GM12878 (cell line): ENCODE data around the gene HOXD10. TPM values are rescaled to one million over a fixed set of nuclear protein-coding genes. Genes with fewer than 3 reads are reported as not detected.

Source experiments
- ATAC-seq: fragments of 200-7000 bp; cut with Tn5 transposase; 3 replicates; pipeline ENCODE4 v1.9.1; 2020; ENCODE audit warnings: mild to moderate bottlenecking, moderate library complexity
- BruUV-seq: library from RNA; stranded (reverse); fragments of 400-500 nt; replicated peaks from 2 replicates; lab custom pipeline; 2021; lab: Mats Ljungman, UMichigan
- CTCF ChIA-PET: fragments of 300-600 bp; sonication (Branson Sonifier 250); formaldehyde crosslinking; extraction: SDS; loops from one replicate; lab custom pipeline; 2021; ENCODE audit warnings: inconsistent platforms; lab: Yijun Ruan, JAX
- POLR2A ChIA-PET: fragments of 350-600 bp; formaldehyde crosslinking; extraction: SDS; loops from one replicate; lab custom pipeline; 2021; ENCODE audit warnings: inconsistent platforms; lab: Charles Lee
- RAD21 ChIA-PET: fragments of 300-600 bp; sonication (Branson Sonifier 250); formaldehyde crosslinking; loops from one replicate; lab custom pipeline; 2023; ENCODE audit warnings: antibody characterized with exemption; ENCODE audit not compliant: unreplicated experiment; lab: Charles Lee
- SMC1A ChIA-PET: fragments of 300-600 bp; sonication (Branson Sonifier 250); formaldehyde crosslinking; loops from one replicate; lab custom pipeline; 2023; ENCODE audit not compliant: unreplicated experiment, uncharacterized antibody; lab: Charles Lee
- DNase-seq: peaks from one replicate; pipeline ENCODE4 v3.0.0-alpha.2; 2011; ENCODE audit warnings: low read depth, low spot score
- FAIRE-seq: peaks from 3 replicates; lab custom pipeline; 2011; peaks lifted over from hg19 to GRCh38; lab: Jason Lieb, UNC
- H2AFZ ChIP-seq: 2 replicates; pipeline ENCODE4 v1.6.0; 2011; ENCODE audit warnings: low read depth, low read length, control low read depth; ENCODE audit not compliant: control insufficient read depth
- H3K27ac ChIP-seq: 2 replicates; pipeline ENCODE4 v1.5.1; 2011; ENCODE audit warnings: control low read depth; ENCODE audit not compliant: control insufficient read depth, insufficient read depth
- H3K27me3 ChIP-seq, 2 experiments: replicated peaks in 1 of 2; 2 replicates each; pipeline versions ENCODE4 v1.6.0 to v1.6.1; 2011; ENCODE audit warnings: low read length in 1 of 2; ENCODE audit not compliant: control insufficient read depth in 2 of 2, insufficient read depth in 2 of 2
- H3K36me3 ChIP-seq, 2 experiments: 2 replicates each; pipeline ENCODE4 v1.5.1; 2011; ENCODE audit warnings: low read length in 1 of 2; ENCODE audit not compliant: control insufficient read depth in 2 of 2, insufficient read depth in 2 of 2
- H3K4me1 ChIP-seq: 2 replicates; pipeline ENCODE4 v1.6.1; 2011; ENCODE audit warnings: mild to moderate bottlenecking, low read length, moderate library complexity, mixed read lengths; ENCODE audit not compliant: control insufficient read depth, insufficient read depth
- H3K4me2 ChIP-seq: 2 replicates; pipeline ENCODE4 v1.6.0; 2011; ENCODE audit warnings: control low read depth; ENCODE audit not compliant: control insufficient read depth, insufficient read depth
- H3K4me3 ChIP-seq: fragments of 200-600 bp; sonication (generic); 2 replicates; pipeline ENCODE4 v1.5.1; 2016
- H3K79me2 ChIP-seq: 2 replicates; pipeline ENCODE4 v1.6.0; 2011; ENCODE audit warnings: low read length; ENCODE audit not compliant: control insufficient read depth, insufficient read depth
- H3K9ac ChIP-seq: 2 replicates; pipeline ENCODE4 v1.8.0; 2011; ENCODE audit warnings: low read length, control low read depth, mixed read lengths; ENCODE audit not compliant: control insufficient read depth, insufficient read depth
- H3K9me3 ChIP-seq: replicated peaks from 3 replicates; pipeline ENCODE4 v1.5.1; 2011; ENCODE audit warnings: mild to moderate bottlenecking, low read length; ENCODE audit not compliant: control insufficient read depth, insufficient read depth
- H4K20me1 ChIP-seq: 2 replicates; pipeline ENCODE4 v1.6.0; 2011; ENCODE audit not compliant: control insufficient read depth, insufficient read depth
- BCL11A ChIP-seq: IDR thresholded peaks from 2 replicates; pipeline ENCODE4 v1.6.1; 2011; ENCODE audit warnings: low read depth, low read length
- BRCA1 ChIP-seq: IDR thresholded peaks from 2 replicates; pipeline ENCODE4 v1.6.1; 2011; ENCODE audit warnings: low read depth, low read length, improper control_type of control experiment
- CBX5 ChIP-seq: sonication (generic); IDR thresholded peaks from 2 replicates; pipeline ENCODE4 v1.6.1; 2016; ENCODE audit warnings: low read depth, moderate library complexity, mild to moderate bottlenecking, inconsistent platforms
- KAT2A ChIP-seq: conservative IDR thresholded peaks from 2 replicates; pipeline ENCODE4 v1.6.1; 2011; ENCODE audit warnings: low read depth, low read length; ENCODE audit not compliant: control insufficient read depth
- MEF2A ChIP-seq: IDR thresholded peaks from 2 replicates; pipeline ENCODE4 v1.6.1; 2011; ENCODE audit warnings: low read depth, mild to moderate bottlenecking, low read length, moderate library complexity; ENCODE audit not compliant: insufficient read depth
- MYB ChIP-seq: fragments of 150-350 bp; IDR thresholded peaks from 2 replicates; pipeline ENCODE4 v1.6.1; 2014; ENCODE audit warnings: mild to moderate bottlenecking, low read depth, low read length, borderline replicate concordance
- NFYB ChIP-seq: IDR thresholded peaks from 2 replicates; pipeline ENCODE4 v1.6.1; 2011; ENCODE audit warnings: low read depth, mild to moderate bottlenecking, low read length, improper control_type of control experiment, moderate library complexity; ENCODE audit not compliant: insufficient read depth
- PAX8 ChIP-seq: fragments of 450-650 bp; IDR thresholded peaks from 2 replicates; pipeline ENCODE4 v1.6.1; 2017; ENCODE audit warnings: mild to moderate bottlenecking, moderate library complexity
- RB1 ChIP-seq: fragments of 450-650 bp; formaldehyde crosslinking; IDR thresholded peaks from 2 replicates; pipeline ENCODE4 v1.6.1; 2017; ENCODE audit warnings: mild to moderate bottlenecking, borderline replicate concordance
- RCOR1 ChIP-seq: conservative IDR thresholded peaks from 2 replicates; pipeline ENCODE4 v1.6.1; 2012; ENCODE audit warnings: low read depth, low read length, improper control_type of control experiment
- SMAD5 ChIP-seq: IDR thresholded peaks from 2 replicates; pipeline ENCODE4 v1.6.1; 2016; ENCODE audit warnings: antibody characterized with exemption, low read depth
- SUPT20H ChIP-seq: IDR thresholded peaks from 2 replicates; pipeline ENCODE4 v1.6.1; 2011; ENCODE audit warnings: low read depth, mild to moderate bottlenecking, low read length, moderate library complexity, borderline replicate concordance; ENCODE audit not compliant: control insufficient read depth
- TBL1XR1 ChIP-seq: IDR thresholded peaks from 2 replicates; pipeline ENCODE4 v1.6.1; 2012; ENCODE audit warnings: low read depth, low read length, improper control_type of control experiment
- YBX1 ChIP-seq: fragments of 450-650 bp; IDR thresholded peaks from 2 replicates; pipeline ENCODE4 v1.6.1; 2016; ENCODE audit warnings: antibody characterized with exemption
- ZNF207 ChIP-seq: fragments of 450-650 bp; IDR thresholded peaks from 2 replicates; pipeline ENCODE4 v1.6.1; 2014; ENCODE audit warnings: antibody characterized with exemption, mild to moderate bottlenecking, borderline replicate concordance
- WGBS: methylation state at CpG from one replicate; pipeline ENCODE4 v1.1.6; 2016; ENCODE audit warnings: low lambda C conversion rate; ENCODE audit not compliant: insufficient replicate concordance, insufficient coverage; ENCODE audit errors: missing lambda C conversion rate; 5-methylcytosine and 5-hydroxymethylcytosine counted together
- in situ Hi-C: fragments of 300-500 bp; cut with MboI; formaldehyde crosslinking; loops from 9 replicates; pipeline ENCODE4 v1.14.3; 2018; ENCODE audit warnings: mixed read lengths
- intact Hi-C: fragments of 100-400 bp; cut with micrococcal nuclease; formaldehyde crosslinking; loops from one replicate; pipeline ENCODE4 v1.14.2; 2022; ENCODE audit not compliant: unreplicated experiment
- polyA plus RNA-seq, 11 experiments: library from polyadenylated mRNA; depleted of rRNA in 4 of 11; unstranded in 6 of 11; stranded (reverse) in 5 of 11; fragments of >200 nt; fragmentation: Nextera tagmentation in 4 of 11; fragmentation: Illumina TruSeq in 1 of 11; extraction: Ambion mirVana in 4 of 11; extraction: Trizol in 1 of 11; gene quantifications; 1 replicate in 1 of 11; 2 replicates in 10 of 11; pipeline versions ENCODE4 v1.2.1 to v1.2.3, GENCODE V29; 2011 to 2016; ENCODE audit warnings: inconsistent platforms in 2 of 11, missing spikeins in 2 of 11, low read depth in 1 of 11
- total RNA-seq, 4 experiments: library from RNA; depleted of rRNA in 3 of 4; stranded (reverse); fragments of >200 nt in 3 of 4; fragmentation: Illumina TruSeq in 1 of 4; extraction: Trizol in 1 of 4; gene quantifications; 2 replicates each; pipeline versions ENCODE4 v1.2.1 to v1.2.3, GENCODE V29; 2013 to 2021
- TF ChIP-seq, protein P1 (sequence below): fragments of 150-350 bp; IDR thresholded peaks from 2 replicates; pipeline ENCODE4 v1.6.1; 2014; ENCODE audit warnings: mild to moderate bottlenecking, low read depth, low read length
- TF ChIP-seq, protein P2 (sequence below): fragments of 450-650 bp; IDR thresholded peaks from 2 replicates; pipeline ENCODE4 v1.6.1; 2017; ENCODE audit warnings: mild to moderate bottlenecking, low read depth, inconsistent platforms; ENCODE audit not compliant: poor library complexity, severe bottlenecking
- TF ChIP-seq, protein P3 (sequence below): fragments of 450-650 bp; IDR thresholded peaks from 2 replicates; pipeline ENCODE4 v1.6.1; 2018; ENCODE audit warnings: mild to moderate bottlenecking, low read depth, moderate library complexity; ENCODE audit not compliant: partially characterized antibody

The HOXD10 gene
- total and polyA plus RNA-seq, 10 of the 15 experiments (the other 5 are each of a cell fraction or from before 2014, with no cell fraction given): not detected

DNA sequence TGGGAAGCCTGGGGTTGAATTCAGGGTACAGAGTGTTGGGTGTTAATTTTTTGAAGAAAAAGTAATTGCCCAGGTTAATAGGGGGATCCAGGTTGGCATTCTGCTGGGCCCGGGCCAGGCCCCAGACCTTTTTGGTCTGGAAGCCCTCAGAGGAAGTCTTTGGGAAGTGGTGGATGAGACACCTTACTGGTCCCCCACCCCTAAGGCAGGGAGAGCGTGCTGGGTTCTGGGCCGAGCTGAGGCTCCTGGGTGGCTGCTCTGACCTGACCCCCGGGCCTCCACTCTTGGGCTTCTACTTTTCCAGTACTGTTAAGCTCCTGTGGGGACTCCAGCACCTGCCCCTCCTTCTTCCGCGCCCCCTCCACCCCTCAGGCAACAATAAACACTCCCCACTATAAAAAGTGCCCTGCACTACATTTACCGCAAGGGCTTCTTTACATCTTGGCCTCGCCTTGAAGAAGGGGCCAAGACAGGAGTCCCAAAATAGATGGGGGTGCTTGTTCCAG is 39.8 kb downstream of the HOXD10 start:
- in situ Hi-C loops (no loop called here), intact Hi-C loops (no loop called here)
- no peak for ATAC-seq
- Histone ChIP-seq H4K20me1 (no peaks in the 10 kb centered on the region), H2AFZ (no peak overlapping the region), H3K9me3 (no peaks in the 10 kb centered on the region; the same call in 2 of the 3 replicates), H3K79me2 (no peaks in the 10 kb centered on the region), H3K27ac (no peak overlapping the region), H3K4me2 (no peak overlapping the region), H3K4me1 (no peaks in the 10 kb centered on the region), H3K36me3 (no peaks in the 10 kb centered on the region), H3K27me3 (peaks cover 3 to 35% of the 10 kb centered on the region in 2 experiments), H3K9ac (no peak overlapping the region), H3K4me3 (no peak overlapping the region)
- RAD21 ChIA-PET: no interaction called here
- TF ChIP-seq RCOR1: no peak
- no peak for TF ChIP-seq MYB
- TF ChIP-seq KAT2A: no peak
- TF ChIP-seq, protein P1, sequence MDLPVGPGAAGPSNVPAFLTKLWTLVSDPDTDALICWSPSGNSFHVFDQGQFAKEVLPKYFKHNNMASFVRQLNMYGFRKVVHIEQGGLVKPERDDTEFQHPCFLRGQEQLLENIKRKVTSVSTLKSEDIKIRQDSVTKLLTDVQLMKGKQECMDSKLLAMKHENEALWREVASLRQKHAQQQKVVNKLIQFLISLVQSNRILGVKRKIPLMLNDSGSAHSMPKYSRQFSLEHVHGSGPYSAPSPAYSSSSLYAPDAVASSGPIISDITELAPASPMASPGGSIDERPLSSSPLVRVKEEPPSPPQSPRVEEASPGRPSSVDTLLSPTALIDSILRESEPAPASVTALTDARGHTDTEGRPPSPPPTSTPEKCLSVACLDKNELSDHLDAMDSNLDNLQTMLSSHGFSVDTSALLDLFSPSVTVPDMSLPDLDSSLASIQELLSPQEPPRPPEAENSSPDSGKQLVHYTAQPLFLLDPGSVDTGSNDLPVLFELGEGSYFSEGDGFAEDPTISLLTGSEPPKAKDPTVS: no peak
- TF ChIP-seq SMAD5: no peak
- TF ChIP-seq ZNF207: no peak
- TF ChIP-seq MEF2A: no peak
- no peak for TF ChIP-seq TBL1XR1
- TF ChIP-seq, protein P2, sequence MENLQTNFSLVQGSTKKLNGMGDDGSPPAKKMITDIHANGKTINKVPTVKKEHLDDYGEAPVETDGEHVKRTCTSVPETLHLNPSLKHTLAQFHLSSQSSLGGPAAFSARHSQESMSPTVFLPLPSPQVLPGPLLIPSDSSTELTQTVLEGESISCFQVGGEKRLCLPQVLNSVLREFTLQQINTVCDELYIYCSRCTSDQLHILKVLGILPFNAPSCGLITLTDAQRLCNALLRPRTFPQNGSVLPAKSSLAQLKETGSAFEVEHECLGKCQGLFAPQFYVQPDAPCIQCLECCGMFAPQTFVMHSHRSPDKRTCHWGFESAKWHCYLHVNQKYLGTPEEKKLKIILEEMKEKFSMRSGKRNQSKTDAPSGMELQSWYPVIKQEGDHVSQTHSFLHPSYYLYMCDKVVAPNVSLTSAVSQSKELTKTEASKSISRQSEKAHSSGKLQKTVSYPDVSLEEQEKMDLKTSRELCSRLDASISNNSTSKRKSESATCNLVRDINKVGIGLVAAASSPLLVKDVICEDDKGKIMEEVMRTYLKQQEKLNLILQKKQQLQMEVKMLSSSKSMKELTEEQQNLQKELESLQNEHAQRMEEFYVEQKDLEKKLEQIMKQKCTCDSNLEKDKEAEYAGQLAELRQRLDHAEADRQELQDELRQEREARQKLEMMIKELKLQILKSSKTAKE: no peak
- TF ChIP-seq, protein P3, sequence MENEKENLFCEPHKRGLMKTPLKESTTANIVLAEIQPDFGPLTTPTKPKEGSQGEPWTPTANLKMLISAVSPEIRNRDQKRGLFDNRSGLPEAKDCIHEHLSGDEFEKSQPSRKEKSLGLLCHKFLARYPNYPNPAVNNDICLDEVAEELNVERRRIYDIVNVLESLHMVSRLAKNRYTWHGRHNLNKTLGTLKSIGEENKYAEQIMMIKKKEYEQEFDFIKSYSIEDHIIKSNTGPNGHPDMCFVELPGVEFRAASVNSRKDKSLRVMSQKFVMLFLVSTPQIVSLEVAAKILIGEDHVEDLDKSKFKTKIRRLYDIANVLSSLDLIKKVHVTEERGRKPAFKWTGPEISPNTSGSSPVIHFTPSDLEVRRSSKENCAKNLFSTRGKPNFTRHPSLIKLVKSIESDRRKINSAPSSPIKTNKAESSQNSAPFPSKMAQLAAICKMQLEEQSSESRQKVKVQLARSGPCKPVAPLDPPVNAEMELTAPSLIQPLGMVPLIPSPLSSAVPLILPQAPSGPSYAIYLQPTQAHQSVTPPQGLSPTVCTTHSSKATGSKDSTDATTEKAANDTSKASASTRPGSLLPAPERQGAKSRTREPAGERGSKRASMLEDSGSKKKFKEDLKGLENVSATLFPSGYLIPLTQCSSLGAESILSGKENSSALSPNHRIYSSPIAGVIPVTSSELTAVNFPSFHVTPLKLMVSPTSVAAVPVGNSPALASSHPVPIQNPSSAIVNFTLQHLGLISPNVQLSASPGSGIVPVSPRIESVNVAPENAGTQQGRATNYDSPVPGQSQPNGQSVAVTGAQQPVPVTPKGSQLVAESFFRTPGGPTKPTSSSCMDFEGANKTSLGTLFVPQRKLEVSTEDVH: no peak
- TF ChIP-seq SUPT20H: no peak
- no peak for TF ChIP-seq PAX8
- TF ChIP-seq RB1: no peak
- TF ChIP-seq NFYB: no peak
- TF ChIP-seq YBX1: no peak
- no peak for TF ChIP-seq BRCA1
- no peak for TF ChIP-seq CBX5
- TF ChIP-seq BCL11A: no peak
- CTCF ChIA-PET: interaction anchor here (2.7 kb wide), 1 partner anchor 299 kb away, joined by 7 read pairs; no protein-coding TSS in a partner anchor
- WGBS: 9% methylated on average over 8 of the region's 8 CpGs
- SMC1A ChIA-PET: no interaction called here
- FAIRE-seq: no peak
- DNase-seq: no peak
- no TSS peak for BruUV-seq
- POLR2A ChIA-PET: no interaction called here
